ENCODE data around the gene DUSP22.
"Not testable (repeated sequence)": the region's sequence is repeated elsewhere in the genome, so short reads cannot be mapped to it uniquely, and the experiment has no call there.

Gene DUSP22

GRCh38 chr6:285030-285771 is 7.1 kb upstream of the DUSP22 start:
- H3K4me3 ChIP-seq (ENCODE audit: low read length): no peak overlapping the region
- no CpG with 5 or more reads among the region's 6 CpGs for WGBS (ENCODE audit: extremely low coverage, insufficient coverage, low lambda C conversion rate)
- H3K4me2 ChIP-seq (ENCODE audit: low read length): no peak overlapping the region

GRCh38 chr6:285902-286301 is 6.4 kb upstream of the DUSP22 start:
- not testable (repeated sequence) for H3K18ac ChIP-seq (ENCODE audit: low read length); H2BK120ac ChIP-seq (ENCODE audit: low read depth, low read length); H2BK15ac ChIP-seq (replicated peaks; ENCODE audit: low read depth); H3K4me2 ChIP-seq (ENCODE audit: low read length); H3K27me3 ChIP-seq (ENCODE audit: insufficient read depth, low read length, poor library complexity); H3K4ac ChIP-seq (ENCODE audit: low read depth, low read length); H3K79me1 ChIP-seq (ENCODE audit: low read length); H3K9ac ChIP-seq (ENCODE audit: low read length); H2AK5ac ChIP-seq (ENCODE audit: low read length); H3K27ac ChIP-seq (ENCODE audit: low read depth, low read length); H3K4me3 ChIP-seq (ENCODE audit: low read length); H2BK5ac ChIP-seq (ENCODE audit: low read length); H3K4me1 ChIP-seq (ENCODE audit: control insufficient read depth, low read depth, low read length); H3K36me3 ChIP-seq (ENCODE audit: control insufficient read depth, insufficient read depth, low read length); H3K79me2 ChIP-seq (ENCODE audit: control insufficient read depth, insufficient read depth, low read length); DNase-seq; H4K5ac ChIP-seq (ENCODE audit: low read length); H3K56ac ChIP-seq (ENCODE audit: low read length); H4K8ac ChIP-seq (ENCODE audit: low read depth, low read length); H3K23ac ChIP-seq (ENCODE audit: low read length)
- no CpG with 5 or more reads among the region's 5 CpGs for WGBS (ENCODE audit: extremely low coverage, insufficient coverage, low lambda C conversion rate)

More at GRCh38 chr6:285030-285771, 7.1 kb upstream of the DUSP22 start:
- no peak overlapping the region for H3K23ac ChIP-seq (ENCODE audit: low read length)
- DNase-seq: no peak
- H3K4ac ChIP-seq (ENCODE audit: low read depth, low read length): no peak overlapping the region
- H3K56ac ChIP-seq (ENCODE audit: low read length): no peak overlapping the region
- H3K36me3 ChIP-seq (ENCODE audit: control insufficient read depth, insufficient read depth, low read length): no peaks in the 10 kb centered on the region
- H2BK15ac ChIP-seq (replicated peaks; ENCODE audit: low read depth): no peak overlapping the region
- no peaks in the 10 kb centered on the region for H3K79me2 ChIP-seq (ENCODE audit: control insufficient read depth, insufficient read depth, low read length)
- H3K27me3 ChIP-seq (ENCODE audit: insufficient read depth, low read length, poor library complexity): no peaks in the 10 kb centered on the region
- H3K9ac ChIP-seq (ENCODE audit: low read length): no peak overlapping the region
- H2AK5ac ChIP-seq (ENCODE audit: low read length): no peak overlapping the region
- no peaks in the 10 kb centered on the region for H3K4me1 ChIP-seq (ENCODE audit: control insufficient read depth, low read depth, low read length)
- H2BK5ac ChIP-seq (ENCODE audit: low read length): no peak overlapping the region
- no peak overlapping the region for H3K18ac ChIP-seq (ENCODE audit: low read length)
- H3K27ac ChIP-seq (ENCODE audit: low read depth, low read length): no peak overlapping the region
- H3K79me1 ChIP-seq (ENCODE audit: low read length): no peaks in the 10 kb centered on the region
- H4K8ac ChIP-seq (ENCODE audit: low read depth, low read length): no peak overlapping the region
- no peak overlapping the region for H2BK120ac ChIP-seq (ENCODE audit: low read depth, low read length)
- H4K5ac ChIP-seq (ENCODE audit: low read length): no peak overlapping the region

GRCh38 chr6:286681-287488 is 5.4 kb upstream of the DUSP22 start:
- Histone ChIP-seq H3K18ac (ENCODE audit: low read length) (no peak overlapping the region), H3K4me2 (ENCODE audit: low read length) (no peak overlapping the region), H3K9ac (ENCODE audit: low read length) (no peak overlapping the region), H2BK5ac (ENCODE audit: low read length) (no peak overlapping the region), H3K56ac (ENCODE audit: low read length) (no peak overlapping the region), H4K8ac (ENCODE audit: low read depth, low read length) (no peak overlapping the region), H3K4me3 (ENCODE audit: low read length) (no peak overlapping the region), H3K79me2 (ENCODE audit: control insufficient read depth, insufficient read depth, low read length) (no peaks in the 10 kb centered on the region), H3K36me3 (ENCODE audit: control insufficient read depth, insufficient read depth, low read length) (no peaks in the 10 kb centered on the region), H3K79me1 (ENCODE audit: low read length) (no peaks in the 10 kb centered on the region), H3K4ac (ENCODE audit: low read depth, low read length) (no peak overlapping the region), H2BK15ac (replicated peaks; ENCODE audit: low read depth) (no peak overlapping the region), H4K5ac (ENCODE audit: low read length) (no peak overlapping the region), H3K4me1 (ENCODE audit: control insufficient read depth, low read depth, low read length) (no peaks in the 10 kb centered on the region), H3K27ac (ENCODE audit: low read depth, low read length) (no peak overlapping the region), H2BK120ac (ENCODE audit: low read depth, low read length) (no peak overlapping the region), H3K23ac (ENCODE audit: low read length) (no peak overlapping the region), H2AK5ac (ENCODE audit: low read length) (no peak overlapping the region), H3K27me3 (ENCODE audit: insufficient read depth, low read length, poor library complexity) (no peaks in the 10 kb centered on the region)
- WGBS (ENCODE audit: extremely low coverage, insufficient coverage, low lambda C conversion rate): no CpG with 5 or more reads among the region's 10 CpGs
- DNase-seq: no peak

- Histone ChIP-seq H3K27me3 (ENCODE audit: insufficient read depth, low read length, poor library complexity) (no peaks in the 10 kb centered on the region), H3K4me3 (ENCODE audit: low read length) (no peak overlapping the region), H3K4me1 (ENCODE audit: control insufficient read depth, low read depth, low read length) (no peaks in the 10 kb centered on the region), H3K79me1 (ENCODE audit: low read length) (no peaks in the 10 kb centered on the region), H3K4ac (ENCODE audit: low read depth, low read length) (no peak overlapping the region), H3K79me2 (ENCODE audit: control insufficient read depth, insufficient read depth, low read length) (no peaks in the 10 kb centered on the region), H2BK5ac (ENCODE audit: low read length) (no peak overlapping the region), H2AK5ac (ENCODE audit: low read length) (no peak overlapping the region), H4K8ac (ENCODE audit: low read depth, low read length) (no peak overlapping the region), H2BK15ac (replicated peaks; ENCODE audit: low read depth) (no peak overlapping the region), H4K5ac (ENCODE audit: low read length) (no peak overlapping the region), H3K27ac (ENCODE audit: low read depth, low read length) (no peak overlapping the region), H3K4me2 (ENCODE audit: low read length) (no peak overlapping the region), H3K56ac (ENCODE audit: low read length) (no peak overlapping the region), H3K23ac (ENCODE audit: low read length) (no peak overlapping the region), H2BK120ac (ENCODE audit: low read depth, low read length) (no peak overlapping the region), H3K36me3 (ENCODE audit: control insufficient read depth, insufficient read depth, low read length) (no peaks in the 10 kb centered on the region), H3K18ac (ENCODE audit: low read length) (no peak overlapping the region), H3K9ac (ENCODE audit: low read length) (no peak overlapping the region)
- WGBS (ENCODE audit: extremely low coverage, insufficient coverage, low lambda C conversion rate): no CpG with 5 or more reads among the region's 3 CpGs
- no peak for DNase-seq
Measured at GRCh38 chr6:287489-287860, 4.8 kb upstream of the DUSP22 start.

GRCh38 chr6:288866-289265 is 3.4 kb upstream of the DUSP22 start:
- Histone ChIP-seq H3K4me3 (ENCODE audit: low read length) (no peak overlapping the region), H4K5ac (ENCODE audit: low read length) (no peak overlapping the region), H2AK5ac (ENCODE audit: low read length) (no peak overlapping the region), H2BK15ac (replicated peaks; ENCODE audit: low read depth) (no peak overlapping the region), H3K27me3 (ENCODE audit: insufficient read depth, low read length, poor library complexity) (no peaks in the 10 kb centered on the region), H3K56ac (ENCODE audit: low read length) (no peak overlapping the region), H3K18ac (ENCODE audit: low read length) (no peak overlapping the region), H3K4ac (ENCODE audit: low read depth, low read length) (no peak overlapping the region), H3K27ac (ENCODE audit: low read depth, low read length) (no peak overlapping the region), H3K4me2 (ENCODE audit: low read length) (no peak overlapping the region), H3K9ac (ENCODE audit: low read length) (no peak overlapping the region), H4K8ac (ENCODE audit: low read depth, low read length) (no peak overlapping the region), H3K23ac (ENCODE audit: low read length) (no peak overlapping the region), H3K36me3 (ENCODE audit: control insufficient read depth, insufficient read depth, low read length) (no peaks in the 10 kb centered on the region), H3K79me2 (ENCODE audit: control insufficient read depth, insufficient read depth, low read length) (no peaks in the 10 kb centered on the region), H2BK120ac (ENCODE audit: low read depth, low read length) (no peak overlapping the region), H3K79me1 (ENCODE audit: low read length) (no peaks in the 10 kb centered on the region), H2BK5ac (ENCODE audit: low read length) (no peak overlapping the region), H3K4me1 (ENCODE audit: control insufficient read depth, low read depth, low read length) (no peaks in the 10 kb centered on the region)
- WGBS (ENCODE audit: extremely low coverage, insufficient coverage, low lambda C conversion rate): no CpG with 5 or more reads among the region's 3 CpGs
- DNase-seq: no peak

All from mesendoderm (in vitro differentiated cells).